ENCODE data around the gene RYR2. TPM values are rescaled to one million over a fixed set of nuclear protein-coding genes. Genes with fewer than 3 reads are reported as not detected.
"Not testable (repeated sequence)": the region's sequence is repeated elsewhere in the genome, so short reads cannot be mapped to it uniquely, and the experiment has no call there.

Gene RYR2
- total RNA-seq, 3 donors from 2014 or later: 0.35 to 5.9 (median 0.94) TPM

DNA sequence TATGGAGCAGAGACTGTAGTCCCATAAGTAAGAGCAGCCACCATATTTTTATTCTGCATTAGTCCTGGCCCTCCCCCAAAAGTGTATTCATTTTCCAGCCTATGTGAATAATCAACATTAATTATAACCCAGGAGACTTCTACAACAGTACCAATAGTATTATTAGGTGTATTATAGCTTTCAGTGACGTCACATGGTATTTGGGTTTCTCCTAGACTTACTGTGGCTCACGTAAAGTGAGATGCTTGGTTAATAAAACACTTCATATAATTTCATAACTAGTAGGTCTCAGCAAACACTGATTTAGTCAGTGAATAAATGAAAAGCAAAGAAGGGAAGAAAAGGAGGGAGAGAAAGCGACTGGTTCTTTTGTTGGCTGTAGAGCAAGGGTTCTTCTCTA lies 762.5 kb downstream of the RYR2 start:
- DNase-seq: no peak
- no peak for ATAC-seq
- Histone ChIP-seq H3K36me3 (ENCODE audit: low read depth) (no peaks in the 10 kb centered on the region), H3K4me1 (ENCODE audit: low read depth) (no peaks in the 10 kb centered on the region), H3K4me3 (no peak overlapping the region), H3K9me3 (no peaks in the 10 kb centered on the region)
- intact Hi-C loops (cut with DNase I, micrococcal nuclease): no loop called here
- TF ChIP-seq, protein P1, sequence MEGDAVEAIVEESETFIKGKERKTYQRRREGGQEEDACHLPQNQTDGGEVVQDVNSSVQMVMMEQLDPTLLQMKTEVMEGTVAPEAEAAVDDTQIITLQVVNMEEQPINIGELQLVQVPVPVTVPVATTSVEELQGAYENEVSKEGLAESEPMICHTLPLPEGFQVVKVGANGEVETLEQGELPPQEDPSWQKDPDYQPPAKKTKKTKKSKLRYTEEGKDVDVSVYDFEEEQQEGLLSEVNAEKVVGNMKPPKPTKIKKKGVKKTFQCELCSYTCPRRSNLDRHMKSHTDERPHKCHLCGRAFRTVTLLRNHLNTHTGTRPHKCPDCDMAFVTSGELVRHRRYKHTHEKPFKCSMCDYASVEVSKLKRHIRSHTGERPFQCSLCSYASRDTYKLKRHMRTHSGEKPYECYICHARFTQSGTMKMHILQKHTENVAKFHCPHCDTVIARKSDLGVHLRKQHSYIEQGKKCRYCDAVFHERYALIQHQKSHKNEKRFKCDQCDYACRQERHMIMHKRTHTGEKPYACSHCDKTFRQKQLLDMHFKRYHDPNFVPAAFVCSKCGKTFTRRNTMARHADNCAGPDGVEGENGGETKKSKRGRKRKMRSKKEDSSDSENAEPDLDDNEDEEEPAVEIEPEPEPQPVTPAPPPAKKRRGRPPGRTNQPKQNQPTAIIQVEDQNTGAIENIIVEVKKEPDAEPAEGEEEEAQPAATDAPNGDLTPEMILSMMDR (IDR thresholded peaks at IDR 0.05): no peak

DNA sequence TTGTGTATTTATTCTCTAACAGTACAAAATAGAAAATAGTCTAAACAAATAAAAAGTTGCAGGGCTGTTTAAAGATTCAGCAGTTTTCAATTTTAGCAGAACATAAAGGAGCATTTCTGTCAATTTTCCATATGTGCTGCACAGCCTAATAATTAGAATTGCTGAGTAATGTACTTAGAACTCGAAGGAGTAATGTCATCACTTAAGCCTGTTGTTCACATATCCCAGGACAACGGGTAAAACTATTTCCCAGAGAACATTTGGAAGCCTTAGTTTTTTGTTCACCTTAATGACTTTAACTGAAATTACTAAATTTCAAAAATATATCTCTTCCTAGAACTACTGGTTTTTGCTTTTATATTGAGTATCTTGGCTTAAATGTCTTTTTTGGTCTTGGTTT lies 767.1 kb downstream of the RYR2 start:
- H3K36me3 ChIP-seq (ENCODE audit: low read depth): no peaks in the 10 kb centered on the region
- intact Hi-C loops (cut with DNase I, micrococcal nuclease): no loop called here
- TF ChIP-seq, protein P1 (IDR thresholded peaks at IDR 0.05): no peak

DNA sequence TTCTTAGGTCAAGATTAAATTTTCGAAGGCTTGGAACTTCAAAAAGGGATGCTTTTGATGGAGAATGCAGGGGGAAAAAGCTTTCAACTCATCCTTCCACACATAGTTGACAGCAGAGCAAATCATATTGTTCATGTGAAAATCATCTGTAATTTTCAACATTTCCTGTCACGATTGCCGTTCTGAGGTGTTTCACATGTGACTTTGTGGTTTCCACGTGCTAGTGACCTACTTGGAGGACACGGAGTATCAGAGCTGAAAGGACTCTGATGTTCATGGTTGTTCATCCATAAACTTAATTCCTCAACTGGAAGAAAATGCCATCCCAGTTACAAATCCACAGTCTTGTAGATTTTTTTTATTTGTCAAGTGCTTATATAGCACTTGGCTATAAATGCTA lies 769.6 kb downstream of the RYR2 start:
- Histone ChIP-seq H3K9me3 (no peaks in the 10 kb centered on the region), H3K4me1 (ENCODE audit: low read depth) (no peaks in the 10 kb centered on the region), H3K36me3 (ENCODE audit: low read depth) (no peaks in the 10 kb centered on the region)

More for the DNA sequence above, 767.1 kb downstream of the RYR2 start:
- H3K4me3 ChIP-seq: no peak overlapping the region
- DNase-seq: no peak
- H3K9me3 ChIP-seq: no peaks in the 10 kb centered on the region
- no peak for ATAC-seq
- no peaks in the 10 kb centered on the region for H3K4me1 ChIP-seq (ENCODE audit: low read depth)

DNA sequence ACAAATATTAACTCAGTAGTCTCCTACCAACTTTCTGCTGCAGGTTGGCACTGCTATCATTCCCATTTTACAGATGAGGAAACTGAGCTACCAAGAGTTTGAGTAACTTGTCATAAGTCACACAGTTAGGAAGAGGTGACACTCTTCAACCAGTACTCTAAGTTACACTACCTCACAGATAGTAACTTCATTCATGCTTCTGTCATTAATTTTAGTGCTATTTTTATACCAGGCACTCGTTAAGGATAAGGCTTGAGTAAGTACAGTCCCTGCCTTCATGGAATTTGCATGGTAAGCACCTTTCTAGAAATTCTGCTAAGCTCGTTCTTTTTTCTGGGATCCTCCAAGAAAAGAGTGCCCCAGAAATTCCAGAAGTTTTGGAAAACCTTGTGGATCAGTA lies 770.1 kb downstream of the RYR2 start:
- TF ChIP-seq, protein P1 (IDR thresholded peaks at IDR 0.05): no peak
- intact Hi-C loops (cut with DNase I, micrococcal nuclease): no loop called here
- DNase-seq: no peak
- Histone ChIP-seq H3K9me3 (no peaks in the 10 kb centered on the region), H3K4me1 (ENCODE audit: low read depth) (no peaks in the 10 kb centered on the region), H3K36me3 (ENCODE audit: low read depth) (no peaks in the 10 kb centered on the region), H3K4me3 (no peak overlapping the region)
- ATAC-seq: no peak

More for the DNA sequence above, 769.6 kb downstream of the RYR2 start:
- no peak overlapping the region for H3K4me3 ChIP-seq
- no peak for DNase-seq
- intact Hi-C loops (cut with DNase I, micrococcal nuclease): no loop called here
- no peak for ATAC-seq
- TF ChIP-seq, protein P1 (IDR thresholded peaks at IDR 0.05): no peak

DNA sequence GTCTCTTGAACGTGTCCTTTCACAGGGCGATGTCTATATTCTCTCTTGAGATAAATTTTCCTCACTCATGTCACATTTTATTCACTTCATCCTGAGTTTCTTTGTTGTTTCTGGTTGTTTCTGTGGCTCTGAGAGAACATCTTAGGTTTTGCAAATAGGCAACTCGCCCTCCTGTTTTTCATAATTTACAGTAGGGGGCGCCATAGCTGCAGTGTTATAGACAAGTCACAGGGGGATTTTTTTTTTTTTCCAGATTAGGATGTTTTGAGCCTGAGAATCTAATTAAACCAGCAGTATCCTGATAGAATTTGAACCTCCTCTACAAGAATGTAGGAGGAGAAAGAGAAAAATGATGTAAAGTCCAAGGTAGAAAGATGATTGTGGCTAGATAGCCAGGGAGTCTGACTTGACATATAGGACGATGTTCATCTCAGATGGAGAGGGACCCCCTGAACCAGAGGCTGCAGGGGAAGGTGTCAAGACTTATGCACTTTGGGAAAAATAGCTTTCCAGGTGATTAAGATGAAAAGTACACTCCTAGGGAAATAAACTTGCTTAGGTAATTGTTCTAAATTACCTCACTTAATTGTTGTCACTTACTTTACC lies 772.4 kb downstream of the RYR2 start:
- no peak overlapping the region for H3K4me3 ChIP-seq
- no peaks in the 10 kb centered on the region for H3K4me1 ChIP-seq (ENCODE audit: low read depth)
- H3K36me3 ChIP-seq (ENCODE audit: low read depth): no peaks in the 10 kb centered on the region
- intact Hi-C loops (cut with DNase I, micrococcal nuclease): no loop called here
- ATAC-seq (no peak), DNase-seq (no peak)
- no peaks in the 10 kb centered on the region for H3K9me3 ChIP-seq
- TF ChIP-seq, protein P1 (IDR thresholded peaks at IDR 0.05): no peak

DNA sequence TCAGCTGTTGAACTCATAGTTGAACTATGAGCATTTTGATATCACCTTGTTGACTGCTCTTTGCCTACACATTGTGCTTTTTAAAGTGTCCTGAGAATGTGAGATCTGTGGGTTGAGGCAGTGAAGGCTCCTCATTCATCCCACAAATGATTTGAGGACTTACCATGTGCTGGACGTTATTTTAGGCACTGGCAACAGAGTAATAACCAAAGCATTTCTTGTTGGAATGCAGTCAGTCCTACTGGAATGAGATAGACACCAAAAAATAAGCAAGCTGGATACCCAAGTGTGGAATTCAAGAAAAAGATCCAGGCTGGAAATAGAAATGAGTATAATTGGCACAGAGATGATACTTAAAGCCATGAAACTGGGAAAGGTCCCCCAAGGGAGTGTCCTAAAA lies 775.3 kb downstream of the RYR2 start:
- Histone ChIP-seq H3K9me3 (no peaks in the 10 kb centered on the region), H3K36me3 (ENCODE audit: low read depth) (no peaks in the 10 kb centered on the region), H3K4me1 (ENCODE audit: low read depth) (no peaks in the 10 kb centered on the region), H3K4me3 (no peak overlapping the region)
- ATAC-seq (no peak), DNase-seq (no peak)
- TF ChIP-seq, protein P1 (IDR thresholded peaks at IDR 0.05): no peak
- intact Hi-C loops (cut with DNase I, micrococcal nuclease): no loop called here

DNA sequence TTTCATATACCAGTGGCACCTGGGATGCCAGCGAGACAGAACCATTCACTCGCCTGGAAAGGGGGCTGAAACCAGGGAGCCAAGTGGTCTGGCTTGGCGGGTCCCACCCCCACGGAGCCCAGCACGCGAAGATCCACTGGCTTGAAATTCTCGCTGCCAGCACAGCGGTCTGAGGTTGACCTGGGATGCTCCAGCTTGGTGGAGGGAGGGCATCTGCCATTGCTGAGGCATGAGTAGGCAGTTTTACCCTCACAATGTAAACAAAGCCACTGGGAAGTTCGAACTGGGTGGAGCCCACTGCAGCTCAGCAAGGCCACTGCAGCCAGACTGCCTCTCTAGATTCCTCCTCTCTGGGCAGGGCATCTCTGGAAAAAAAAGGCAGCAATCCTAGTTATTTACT lies 778.6 kb downstream of the RYR2 start:
- ATAC-seq; H3K4me1 ChIP-seq (ENCODE audit: low read depth); H3K4me3 ChIP-seq; H3K36me3 ChIP-seq (ENCODE audit: low read depth); intact Hi-C loops (cut with DNase I, micrococcal nuclease); H3K9me3 ChIP-seq: not testable (repeated sequence)
- DNase-seq: peak in 1 of 3 donors; percentile 13
